Endometrial microvascular endothelial cells (primary cell): Measurements from ENCODE around the gene DNAJC16. TPM values are rescaled to one million over a fixed set of nuclear protein-coding genes. Genes with fewer than 3 reads are reported as not detected.

ENCODE experiments used
- in situ Hi-C: cut with HindIII; loops from 2 replicates; pipeline ENCODE4 v1.10.0; 2017; ENCODE audit warnings: low sequenced_read_pairs, low pct_unique_long_range_greater_than_20kb; ENCODE audit errors: inconsistent ontology term
- total RNA-seq: library from RNA; depleted of rRNA; stranded (reverse); fragments of >200 nt; gene quantifications from one replicate; pipeline ENCODE4 v1.2.3, GENCODE V29; 2015; ENCODE audit errors: inconsistent ontology term

Gene DNAJC16
- total RNA-seq, 1 donor from 2014 or later, result 26.4 TPM

DNA sequence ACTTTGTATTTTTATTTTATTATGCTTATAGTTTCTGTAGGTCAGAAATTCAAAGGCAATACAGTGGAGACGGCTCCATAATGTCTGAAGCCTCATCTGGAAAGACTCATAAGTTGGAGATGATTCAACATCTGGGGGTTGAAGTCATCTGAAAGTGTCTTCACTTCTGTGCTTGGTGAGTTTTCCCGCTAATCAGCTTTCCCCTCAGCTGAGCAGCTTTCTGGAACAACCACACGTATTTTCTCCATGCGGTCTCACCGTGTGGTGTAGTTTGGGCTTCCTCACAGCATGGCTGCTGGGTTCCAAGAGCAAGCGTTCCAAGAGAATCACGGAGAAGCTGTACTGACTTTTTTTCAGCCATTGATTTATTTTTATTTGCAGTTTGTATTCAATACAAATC is 83.0 kb downstream of the DNAJC16 start:
- in situ Hi-C loops, result no loop called here

DNA sequence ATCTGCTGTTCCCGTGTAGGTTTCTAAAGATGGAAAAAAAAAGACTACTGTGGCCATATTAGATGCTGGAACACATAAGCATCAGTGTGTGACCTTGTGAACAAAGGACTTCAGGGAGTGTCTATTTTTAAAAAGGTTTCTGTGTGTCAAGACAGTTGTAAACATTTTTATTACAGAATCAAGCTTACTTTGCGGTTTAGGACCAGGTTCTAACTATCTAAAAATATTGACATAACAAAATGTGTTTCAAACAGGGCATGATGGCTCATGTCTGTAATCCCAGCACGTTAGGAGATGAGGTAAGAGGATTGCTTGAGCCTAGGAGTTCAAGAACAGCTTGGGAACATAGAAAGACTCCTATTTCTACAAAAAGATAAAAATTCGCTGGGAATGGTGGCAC is 83.5 kb downstream of the DNAJC16 start:
- in situ Hi-C loops, result no loop called here

DNA sequence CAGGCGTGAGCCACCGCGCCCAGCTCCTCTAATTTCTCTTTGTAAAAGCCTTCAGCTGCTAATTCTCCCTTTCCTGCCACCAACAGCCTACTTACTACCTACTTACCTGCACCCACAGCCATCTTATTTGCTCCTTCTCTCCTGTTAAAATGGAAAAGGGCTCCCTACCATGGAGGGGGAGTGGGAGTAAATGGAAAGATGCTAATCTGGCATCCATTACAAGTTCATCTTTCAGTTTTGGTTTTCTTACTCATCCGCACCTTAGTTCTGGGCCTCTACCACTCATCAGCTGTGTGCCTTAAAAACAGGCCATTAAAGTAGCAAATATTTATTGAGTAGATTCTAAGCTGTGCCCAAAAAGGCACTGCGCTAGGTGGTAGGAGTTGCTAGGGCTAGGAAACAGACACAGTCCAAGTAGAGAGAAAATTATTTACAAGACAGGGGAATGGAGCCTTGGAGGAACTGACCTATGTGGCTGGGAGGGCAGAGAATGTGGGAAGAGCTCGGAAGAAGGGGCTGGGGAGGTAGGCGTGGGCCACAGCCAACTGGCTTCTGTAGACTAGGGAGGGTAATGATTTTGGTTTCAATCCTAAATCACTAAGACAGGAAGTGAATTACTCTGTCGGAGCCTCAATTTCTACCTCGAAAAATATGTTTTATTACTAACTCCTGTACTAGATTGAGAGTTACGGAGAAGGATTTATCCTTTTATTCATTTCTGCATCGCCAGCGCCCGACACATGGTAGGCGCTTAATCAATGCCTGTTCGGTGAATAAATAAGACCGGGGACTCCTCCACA is 89.9 kb downstream of the DNAJC16 start:
- in situ Hi-C loops, result no loop called here

DNA sequence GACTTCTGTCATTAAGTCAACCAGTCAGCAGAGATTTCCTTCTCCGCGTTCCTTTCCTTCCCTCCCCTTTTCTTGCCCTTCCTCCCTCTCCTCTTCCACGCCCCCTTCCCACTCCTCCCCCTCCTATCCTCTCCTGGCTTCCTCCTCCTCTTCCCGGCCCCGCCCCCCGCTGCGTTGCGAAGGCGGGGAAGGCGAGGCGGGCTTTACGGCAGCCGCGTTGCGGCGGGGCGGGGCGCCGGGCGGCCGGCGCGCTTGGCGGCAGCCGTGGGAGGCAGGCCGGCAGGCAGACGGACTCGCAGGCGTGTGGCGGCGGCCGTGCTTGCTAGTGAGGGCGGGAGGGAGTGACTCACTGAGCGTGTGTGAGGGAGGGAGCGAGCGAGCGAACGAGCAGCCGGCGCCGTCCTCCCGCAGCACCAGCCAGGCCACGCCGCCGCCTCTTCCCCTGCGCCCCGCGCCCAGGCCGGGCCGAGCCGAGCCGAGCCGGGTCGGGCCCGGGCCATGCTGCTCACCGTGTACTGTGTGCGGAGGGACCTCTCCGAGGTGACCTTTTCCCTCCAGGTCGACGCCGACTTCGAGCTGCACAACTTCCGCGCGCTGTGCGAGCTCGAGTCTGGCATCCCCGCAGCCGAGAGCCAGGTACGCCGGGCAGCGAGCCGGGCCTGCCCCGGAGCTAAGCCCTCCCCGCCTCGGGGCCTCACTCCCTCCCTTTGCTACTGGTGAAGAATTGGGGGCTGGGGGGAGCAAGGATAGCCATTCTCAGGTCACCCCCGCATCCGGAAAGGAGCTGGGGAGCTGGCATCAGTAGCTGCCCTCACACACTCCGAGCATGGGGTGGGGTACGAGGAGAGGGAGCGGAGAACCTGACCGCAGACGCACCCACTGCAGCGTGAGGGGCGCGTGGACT is 90.8 kb downstream of the DNAJC16 start, which contains the start of gene DDI2:
TSS of gene DDI2 (plus strand) at position 286 of the 904 bp plus-strand sequence. CDS start at position 499, 213 bp downstream.
- in situ Hi-C loops, result no loop called here

DNA sequence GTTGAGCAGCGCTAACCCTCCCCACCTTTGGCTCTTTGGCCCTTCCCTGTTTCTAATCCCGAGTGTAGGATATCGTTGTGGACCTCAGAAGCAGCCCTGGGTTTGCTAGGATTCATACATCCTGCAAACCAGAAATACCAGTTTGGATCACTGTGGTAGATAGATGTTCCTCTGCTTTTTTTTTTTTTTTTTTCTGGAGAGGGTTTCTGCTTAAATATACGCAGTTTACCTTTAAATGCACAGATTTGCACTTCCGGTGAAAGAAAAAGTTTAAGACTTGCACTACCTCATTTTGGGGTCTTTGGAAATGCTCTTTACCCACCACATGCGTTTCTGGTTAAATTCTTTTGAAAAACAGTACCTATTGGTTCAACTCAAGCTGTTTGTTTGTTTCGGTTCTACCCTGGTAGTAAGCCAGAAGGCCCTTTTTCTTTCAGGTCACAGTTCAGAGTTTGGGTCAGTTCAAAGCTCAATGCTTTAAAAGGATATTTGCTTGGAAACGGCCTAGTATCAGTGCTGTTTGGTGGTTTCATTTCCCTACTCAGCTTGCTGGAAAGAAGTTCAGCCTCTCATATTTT is 91.5 kb downstream of the DNAJC16 start:
- in situ Hi-C loops, result no loop called here

DNA sequence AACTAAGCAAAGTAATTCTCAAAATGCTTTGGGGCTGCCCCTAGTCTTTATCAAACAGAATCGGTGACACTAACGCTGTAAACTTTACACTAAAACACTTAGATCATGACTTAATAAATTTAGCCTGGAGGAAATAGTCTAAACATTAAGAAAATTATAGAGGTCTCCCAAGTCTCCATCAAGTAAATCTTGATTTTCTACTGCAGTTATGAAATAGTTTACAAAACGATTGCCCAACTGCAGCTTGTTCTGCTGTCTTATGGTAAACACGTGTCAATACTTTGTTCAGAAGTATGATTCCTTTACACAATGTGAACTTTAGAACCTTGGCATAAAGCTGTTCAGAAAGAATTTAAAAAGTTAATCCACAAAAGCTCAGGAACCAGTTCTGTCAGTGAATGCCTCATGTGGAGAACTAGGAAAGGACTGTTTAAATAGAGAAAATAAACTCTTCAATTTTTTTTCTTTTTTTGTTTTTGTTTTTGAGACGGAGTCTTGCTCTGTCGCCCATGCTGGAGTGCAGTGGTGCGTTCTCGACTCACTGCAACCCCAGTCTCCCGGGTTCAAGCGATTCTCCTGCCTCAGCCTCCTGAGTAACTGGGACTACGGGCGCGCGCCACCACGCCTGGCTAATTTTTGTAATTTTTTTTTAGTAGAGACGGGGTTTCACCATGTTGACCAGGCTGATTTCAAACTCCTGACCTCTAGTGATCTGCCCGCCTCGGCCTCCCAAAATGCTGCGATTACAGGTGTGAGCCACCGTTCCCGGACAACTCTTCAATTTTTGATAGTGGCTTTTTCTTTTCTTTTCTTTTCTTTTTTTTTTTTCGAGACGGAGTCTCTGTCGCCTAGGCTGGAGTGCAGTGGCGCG is 92.2 kb downstream of the DNAJC16 start:
- in situ Hi-C loops, result no loop called here

DNA sequence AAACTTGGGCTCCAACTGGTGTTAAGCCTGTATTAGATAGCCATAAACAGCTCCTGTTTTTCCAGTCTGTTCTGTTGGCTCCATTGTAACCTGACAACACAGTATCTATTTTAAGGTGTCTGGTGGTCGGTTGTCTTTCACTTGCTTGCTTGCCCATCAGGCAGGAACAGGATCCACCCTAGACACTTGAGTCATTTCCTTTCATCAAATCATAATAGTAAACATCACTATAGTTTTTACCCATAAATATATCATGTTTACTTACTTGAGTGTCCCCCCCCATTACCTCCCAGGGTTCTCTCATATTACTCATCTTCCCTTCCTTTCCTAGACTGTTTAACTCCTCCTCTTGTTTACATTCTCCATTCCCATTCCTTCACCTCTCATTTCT is 93.5 kb downstream of the DNAJC16 start:
- in situ Hi-C loops, result no loop called here

DNA sequence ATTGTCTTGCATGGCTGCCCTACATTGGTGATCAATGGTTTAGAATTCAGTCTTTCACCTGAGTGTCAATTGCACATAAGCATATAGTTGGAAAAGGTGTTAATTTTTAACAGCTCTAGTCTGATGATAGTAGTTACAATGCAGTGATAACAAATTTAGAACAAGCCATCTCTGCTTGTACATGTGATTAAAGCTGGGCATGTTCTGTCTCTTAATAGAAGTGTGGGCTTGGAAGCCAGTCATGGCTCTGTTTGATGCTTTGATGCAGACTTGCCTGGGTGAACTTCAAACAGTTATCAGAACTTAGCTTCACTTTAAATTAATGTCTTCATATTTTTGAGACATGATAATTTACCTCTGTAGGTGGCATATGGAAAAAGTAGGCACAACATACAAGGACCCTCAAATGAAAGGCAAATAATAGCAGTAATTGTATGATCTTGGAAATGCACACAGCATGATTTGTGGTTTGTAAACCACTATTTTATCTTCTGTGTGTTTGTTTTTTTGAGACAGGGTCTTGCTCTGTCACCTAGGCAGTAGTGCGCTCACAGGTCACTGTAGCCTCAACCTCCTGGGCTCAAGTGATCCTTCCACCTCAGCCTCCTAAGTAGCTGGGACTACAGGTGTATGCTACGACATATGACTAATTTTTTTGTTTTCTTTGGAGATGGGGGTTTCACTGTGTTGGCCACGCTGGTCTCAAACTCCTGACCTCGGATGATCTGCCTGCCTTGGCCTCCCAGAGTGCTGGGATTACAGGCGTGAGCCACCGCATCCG is 94.4 kb downstream of the DNAJC16 start:
- in situ Hi-C loops, result no loop called here

DNA sequence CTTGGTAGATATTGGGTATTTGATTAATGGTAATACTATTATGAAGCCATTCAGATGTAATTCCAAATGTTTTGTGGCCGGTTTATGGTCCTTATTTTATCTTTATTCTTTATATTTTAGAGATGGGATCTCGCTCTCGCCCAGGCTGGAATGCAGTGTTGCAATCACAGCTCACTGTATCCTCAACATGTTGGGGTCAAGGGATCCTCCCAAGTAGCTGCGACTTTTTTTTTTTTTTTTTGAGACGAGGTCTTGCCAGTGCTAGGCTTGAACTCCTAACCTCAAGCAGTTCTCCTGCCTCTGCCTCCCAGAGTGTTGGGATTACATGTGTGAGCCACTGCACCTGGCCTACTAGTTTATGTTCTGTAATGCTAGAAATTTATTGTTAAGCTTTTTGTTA is 95.3 kb downstream of the DNAJC16 start:
- in situ Hi-C loops, result no loop called here

DNA sequence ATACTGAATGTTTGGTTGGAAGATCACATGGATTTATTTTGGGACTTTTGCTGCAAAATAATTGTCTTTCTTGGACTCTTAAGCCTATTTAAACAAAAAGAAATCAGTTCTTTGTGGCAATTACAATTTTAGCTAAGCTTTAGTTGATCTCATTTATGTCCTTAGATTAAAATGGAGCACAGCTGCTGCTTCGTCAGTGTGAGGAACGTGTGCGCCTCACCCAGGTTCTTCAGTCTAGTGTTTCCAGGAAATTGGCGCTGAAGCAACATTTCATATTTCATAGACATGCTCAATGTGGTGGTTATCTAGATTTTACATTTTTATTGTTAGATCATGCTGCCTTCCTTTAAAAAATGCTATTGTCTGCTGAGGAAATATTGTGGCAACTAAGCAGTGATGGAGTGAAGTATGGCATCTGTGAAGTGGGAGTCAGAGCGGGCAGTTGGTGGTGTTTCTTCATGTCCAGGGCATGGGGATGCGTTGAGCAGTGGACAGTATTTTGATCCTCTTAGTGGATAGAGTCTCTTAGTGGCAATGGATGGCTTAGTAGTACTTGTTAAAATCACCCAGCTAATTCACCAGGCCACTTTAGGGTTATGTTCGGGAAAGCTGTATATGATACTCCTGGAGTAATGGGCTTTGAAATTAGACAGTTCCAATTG is 96.2 kb downstream of the DNAJC16 start:
- in situ Hi-C loops, result no loop called here

DNA sequence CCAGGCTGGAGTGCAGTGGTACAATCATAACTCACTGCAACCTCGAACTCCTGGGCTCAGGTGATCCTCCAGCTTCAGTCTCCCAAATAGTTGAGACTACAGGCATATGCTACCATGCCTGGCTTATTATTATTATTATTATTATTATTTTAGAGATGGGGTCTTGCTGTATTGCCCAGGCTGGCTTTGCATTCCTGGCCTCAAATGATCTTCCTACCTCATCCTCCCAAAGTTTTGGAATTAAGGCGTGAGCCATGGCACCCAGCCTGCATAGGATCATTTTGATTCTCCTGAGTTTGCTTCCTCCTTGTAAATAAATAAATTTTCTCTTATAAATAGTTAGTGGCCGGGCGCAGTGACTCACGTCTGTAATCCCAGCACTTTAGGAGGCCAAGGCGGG is 96.8 kb downstream of the DNAJC16 start:
- in situ Hi-C loops, result no loop called here

DNA sequence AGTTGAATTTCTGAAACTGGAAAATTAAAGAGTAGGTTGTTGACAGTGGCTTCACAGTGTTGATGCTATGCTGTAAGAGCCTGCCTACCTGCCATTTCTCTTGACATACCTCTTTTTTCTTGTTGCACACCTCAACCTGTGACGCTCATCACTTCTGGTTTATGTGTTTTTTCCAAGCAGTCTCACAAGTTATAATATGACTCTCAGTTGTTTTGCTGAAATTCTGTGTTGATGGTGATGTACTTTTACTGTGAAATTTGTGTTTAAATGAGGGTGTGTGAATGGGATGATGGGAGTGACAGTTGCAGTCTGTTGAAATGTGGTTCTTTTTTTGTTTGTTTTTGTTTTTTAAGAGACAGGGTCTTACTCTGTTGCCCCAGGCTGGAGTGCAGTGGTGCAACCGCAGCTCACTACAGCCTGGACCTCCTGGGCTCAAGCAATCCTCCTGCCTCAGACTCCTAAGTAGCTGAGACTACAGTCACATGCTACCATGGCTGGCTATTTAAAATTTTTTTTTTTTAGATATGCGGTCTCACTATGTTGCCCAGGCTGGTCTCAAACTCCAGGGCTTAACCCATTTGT is 97.6 kb downstream of the DNAJC16 start:
- in situ Hi-C loops, result no loop called here

DNA sequence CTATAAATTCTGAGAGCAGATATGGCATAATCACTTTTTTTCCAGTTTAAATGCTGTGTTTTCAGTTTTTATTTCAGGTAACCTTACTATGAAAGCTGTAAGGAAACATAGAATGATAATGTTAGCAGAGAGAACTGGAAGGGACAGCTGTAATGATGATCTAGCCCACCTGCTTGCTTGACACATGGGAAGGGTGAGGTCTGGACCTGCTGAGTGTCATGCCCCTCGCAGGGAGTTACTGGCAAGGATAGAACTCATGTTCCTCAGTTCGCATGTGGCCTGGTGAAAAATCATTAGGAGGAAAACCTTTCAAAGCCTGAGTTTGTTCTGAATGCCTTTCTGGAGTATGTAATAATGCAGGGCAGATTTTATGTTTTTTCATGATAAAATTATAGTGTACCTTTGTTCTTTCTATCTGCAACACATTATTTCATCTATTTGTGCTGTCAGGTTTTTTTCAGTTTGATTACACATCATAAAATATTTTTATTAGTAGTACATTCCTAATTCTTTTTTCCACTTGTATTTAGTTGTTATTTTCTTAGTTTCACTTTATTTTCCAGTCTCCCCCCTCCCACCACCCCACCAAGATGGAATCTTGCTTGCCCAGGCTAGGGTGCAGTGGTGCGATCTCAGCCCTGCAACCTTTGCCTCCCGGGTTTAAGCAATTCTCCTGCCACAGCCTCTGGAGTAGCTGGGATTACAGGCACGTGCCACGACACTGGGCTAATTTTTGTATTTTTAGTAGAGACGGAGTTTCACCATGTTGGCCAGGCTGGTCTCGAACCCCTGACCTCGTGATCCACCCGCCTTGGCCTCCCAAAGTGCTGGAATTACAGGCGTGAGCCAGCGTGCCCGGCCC is 98.6 kb downstream of the DNAJC16 start:
- in situ Hi-C loops, result no loop called here
